OCI-LY1 (cell line): ENCODE results near the gene CHRNA9.

Source experiments
- H2AFZ ChIP-seq: fragments of 200-600 bp; sonication (generic), shearing (Covaris generic); 2 replicates; pipeline ENCODE4 v1.6.0; 2014; ENCODE audit warnings: antibody characterized with exemption, mild to moderate bottlenecking, low read length
- H3F3A ChIP-seq: fragments of 200-600 bp; sonication (generic), shearing (Covaris generic); 2 replicates; pipeline ENCODE4 v1.6.0; 2014; ENCODE audit warnings: mild to moderate bottlenecking, antibody characterized with exemption, low read length, moderate library complexity; ENCODE audit not compliant: insufficient read depth
- H3K27ac ChIP-seq: fragments of 200-600 bp; sonication (generic); 2 replicates; pipeline ENCODE4 v1.5.1; 2014; ENCODE audit warnings: low read length, mixed run types, mild to moderate bottlenecking, low read depth; ENCODE audit not compliant: poor library complexity, severe bottlenecking
- H3K27me3 ChIP-seq: fragments of 200-600 bp; sonication (generic); 2 replicates; pipeline ENCODE4 v1.6.0; 2014; ENCODE audit warnings: antibody characterized with exemption, mild to moderate bottlenecking, low read length, moderate library complexity; ENCODE audit not compliant: insufficient read depth
- H3K36me3 ChIP-seq: fragments of 200-600 bp; sonication (generic); 2 replicates; pipeline ENCODE4 v1.6.1; 2014; ENCODE audit warnings: mild to moderate bottlenecking, antibody characterized with exemption, low read length, moderate library complexity, mixed read lengths; ENCODE audit not compliant: insufficient read depth
- H3K4me1 ChIP-seq: fragments of 200-600 bp; sonication (generic); 2 replicates; pipeline ENCODE4 v1.5.1; 2014; ENCODE audit warnings: mild to moderate bottlenecking, low read length, moderate library complexity; ENCODE audit not compliant: insufficient read depth, severe bottlenecking
- H3K4me2 ChIP-seq: fragments of 200-600 bp; sonication (generic), shearing (Covaris generic); 2 replicates; pipeline ENCODE4 v1.6.1; 2014; ENCODE audit warnings: low read length
- H3K4me3 ChIP-seq: fragments of 200-600 bp; sonication (generic); 2 replicates; pipeline ENCODE4 v1.5.1; 2014; ENCODE audit warnings: low read length, low read depth, mild to moderate bottlenecking, mixed read lengths; ENCODE audit not compliant: poor library complexity, severe bottlenecking
- H3K79me2 ChIP-seq: fragments of 200-600 bp; shearing (Covaris generic); 2 replicates; pipeline ENCODE4 v1.6.1; 2016; ENCODE audit warnings: mixed run types, low read length, mixed read lengths; ENCODE audit not compliant: insufficient read depth
- H3K9ac ChIP-seq: fragments of 200-600 bp; sonication (generic), shearing (Covaris generic); 2 replicates; pipeline ENCODE4 v1.6.1; 2014; ENCODE audit warnings: mild to moderate bottlenecking, low read length, mixed read lengths
- H3K9me2 ChIP-seq: fragments of 200-600 bp; sonication (generic), shearing (Covaris generic); 2 replicates; pipeline ENCODE4 v1.6.1; 2014; ENCODE audit warnings: low read depth, mild to moderate bottlenecking, low read length, mixed read lengths
- H3K9me3 ChIP-seq: fragments of 200-600 bp; shearing (Covaris generic); 2 replicates; pipeline ENCODE4 v1.6.1; 2014; ENCODE audit warnings: low read length, mixed read lengths
- H4K20me1 ChIP-seq: fragments of 200-600 bp; sonication (generic), shearing (Covaris generic); 2 replicates; pipeline ENCODE4 v1.6.0; 2016; ENCODE audit warnings: mild to moderate bottlenecking, low read length; ENCODE audit not compliant: insufficient read depth
- EZH2 ChIP-seq: fragments of 200-600 bp; sonication (generic), shearing (Covaris generic); IDR thresholded peaks from 2 replicates; pipeline ENCODE4 v1.8.0; 2017; ENCODE audit warnings: borderline replicate concordance, mixed run types, mild to moderate bottlenecking, antibody characterized with exemption, low read length, moderate library complexity, mixed read lengths
- TF ChIP-seq, protein P1 (sequence below): fragments of 200-600 bp; sonication (generic), shearing (Covaris generic); IDR thresholded peaks from 2 replicates; pipeline ENCODE4 v1.5.1; 2017; ENCODE audit warnings: mild to moderate bottlenecking, antibody characterized with exemption, low read length, moderate library complexity, mixed read lengths

The CHRNA9 gene

DNA sequence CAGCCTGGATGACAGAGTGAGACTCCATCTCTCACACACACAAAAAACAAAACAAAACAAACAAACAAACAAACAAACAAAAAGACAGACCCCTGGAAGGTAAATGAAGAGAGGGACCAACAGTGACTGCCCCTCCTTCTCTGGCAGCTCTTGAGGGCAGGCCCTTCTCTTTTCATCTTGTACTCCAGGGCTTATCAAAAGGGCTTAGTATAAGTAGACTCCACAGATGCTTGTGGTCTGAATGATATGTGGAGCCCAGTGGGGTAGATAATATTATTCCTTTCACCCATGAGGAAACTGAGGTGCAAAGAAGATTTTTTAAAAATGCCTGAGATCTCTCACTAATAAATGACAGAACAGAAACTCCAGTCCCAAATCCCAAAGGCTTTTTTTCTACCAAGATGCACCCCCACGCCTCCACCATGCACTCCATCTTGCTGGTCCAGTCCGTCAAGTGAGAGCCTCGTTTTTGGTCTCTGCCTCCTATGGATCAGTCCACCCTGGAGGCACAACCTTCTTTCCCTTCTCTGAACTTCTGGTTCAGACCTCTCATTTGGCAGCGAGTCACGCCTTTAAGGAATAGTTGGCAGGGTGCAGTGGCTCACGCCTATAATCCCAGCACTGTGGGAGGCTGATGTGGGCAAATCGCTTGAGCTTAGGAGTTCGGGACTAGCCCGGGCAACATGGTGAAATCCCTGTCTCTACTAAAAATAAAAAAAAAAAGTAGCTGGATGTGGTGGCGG lies 17.0 kb upstream of the CHRNA9 start:
- Histone ChIP-seq H3K36me3 (no peaks in the 10 kb centered on the region), H3K27me3 (no peaks in the 10 kb centered on the region), H3K4me1 (peaks cover 57% of the 10 kb centered on the region), H3K9ac (no peak overlapping the region), H2AFZ (no peak overlapping the region), H3K4me2 (no peak overlapping the region), H3K9me3 (no peaks in the 10 kb centered on the region), H3K79me2 (no peaks in the 10 kb centered on the region), H4K20me1 (no peaks in the 10 kb centered on the region), H3K27ac (no peak overlapping the region), H3K4me3 (no peak overlapping the region), H3F3A (no peaks in the 10 kb centered on the region), H3K9me2 (no peaks in the 10 kb centered on the region)
- TF ChIP-seq, protein P1, sequence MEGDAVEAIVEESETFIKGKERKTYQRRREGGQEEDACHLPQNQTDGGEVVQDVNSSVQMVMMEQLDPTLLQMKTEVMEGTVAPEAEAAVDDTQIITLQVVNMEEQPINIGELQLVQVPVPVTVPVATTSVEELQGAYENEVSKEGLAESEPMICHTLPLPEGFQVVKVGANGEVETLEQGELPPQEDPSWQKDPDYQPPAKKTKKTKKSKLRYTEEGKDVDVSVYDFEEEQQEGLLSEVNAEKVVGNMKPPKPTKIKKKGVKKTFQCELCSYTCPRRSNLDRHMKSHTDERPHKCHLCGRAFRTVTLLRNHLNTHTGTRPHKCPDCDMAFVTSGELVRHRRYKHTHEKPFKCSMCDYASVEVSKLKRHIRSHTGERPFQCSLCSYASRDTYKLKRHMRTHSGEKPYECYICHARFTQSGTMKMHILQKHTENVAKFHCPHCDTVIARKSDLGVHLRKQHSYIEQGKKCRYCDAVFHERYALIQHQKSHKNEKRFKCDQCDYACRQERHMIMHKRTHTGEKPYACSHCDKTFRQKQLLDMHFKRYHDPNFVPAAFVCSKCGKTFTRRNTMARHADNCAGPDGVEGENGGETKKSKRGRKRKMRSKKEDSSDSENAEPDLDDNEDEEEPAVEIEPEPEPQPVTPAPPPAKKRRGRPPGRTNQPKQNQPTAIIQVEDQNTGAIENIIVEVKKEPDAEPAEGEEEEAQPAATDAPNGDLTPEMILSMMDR, result no peak
- TF ChIP-seq EZH2, result no peak

DNA sequence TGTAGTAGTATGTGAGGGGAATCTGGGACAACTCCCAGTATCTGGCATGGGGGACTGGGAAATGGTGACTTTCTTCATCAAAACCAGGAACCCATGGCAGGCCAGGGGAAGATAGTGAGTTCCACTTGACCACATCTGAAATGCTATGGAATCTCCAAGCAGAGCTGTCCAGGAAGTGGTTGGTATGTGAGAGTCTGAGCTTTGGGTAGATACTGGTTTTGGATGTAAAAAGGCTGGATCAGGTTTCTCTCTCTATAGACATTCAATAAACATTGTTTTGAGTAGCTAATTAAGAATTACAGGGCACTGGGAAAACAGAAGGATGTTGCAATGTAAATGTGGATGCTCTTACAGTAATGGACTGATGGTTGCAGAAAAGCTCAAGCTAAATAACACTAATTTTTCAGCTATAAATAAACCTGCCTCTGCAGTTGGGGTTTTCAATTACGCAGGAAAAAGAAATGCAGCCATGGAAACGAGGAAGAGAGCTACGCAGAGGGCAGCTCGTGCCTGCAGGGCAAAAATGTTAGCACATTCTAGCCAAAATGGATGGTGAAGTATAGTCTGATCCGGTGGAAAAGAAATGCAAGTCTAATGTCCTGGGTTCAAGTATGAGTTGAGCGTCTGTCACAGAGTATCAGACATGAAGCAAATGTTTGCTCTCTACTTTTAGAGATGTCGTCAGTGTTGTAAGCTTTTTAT lies 13.4 kb upstream of the CHRNA9 start:
- Histone ChIP-seq H3K4me2 (no peak overlapping the region), H3K9ac (no peak overlapping the region), H3K9me2 (no peaks in the 10 kb centered on the region), H2AFZ (no peak overlapping the region), H3K27ac (no peak overlapping the region), H3K27me3 (no peaks in the 10 kb centered on the region), H3K4me3 (no peak overlapping the region), H4K20me1 (no peaks in the 10 kb centered on the region), H3K36me3 (no peaks in the 10 kb centered on the region), H3K4me1 (peaks cover 48% of the 10 kb centered on the region), H3F3A (no peaks in the 10 kb centered on the region), H3K9me3 (no peaks in the 10 kb centered on the region), H3K79me2 (no peaks in the 10 kb centered on the region)
- no peak for TF ChIP-seq EZH2
- TF ChIP-seq, protein P1, result no peak

DNA sequence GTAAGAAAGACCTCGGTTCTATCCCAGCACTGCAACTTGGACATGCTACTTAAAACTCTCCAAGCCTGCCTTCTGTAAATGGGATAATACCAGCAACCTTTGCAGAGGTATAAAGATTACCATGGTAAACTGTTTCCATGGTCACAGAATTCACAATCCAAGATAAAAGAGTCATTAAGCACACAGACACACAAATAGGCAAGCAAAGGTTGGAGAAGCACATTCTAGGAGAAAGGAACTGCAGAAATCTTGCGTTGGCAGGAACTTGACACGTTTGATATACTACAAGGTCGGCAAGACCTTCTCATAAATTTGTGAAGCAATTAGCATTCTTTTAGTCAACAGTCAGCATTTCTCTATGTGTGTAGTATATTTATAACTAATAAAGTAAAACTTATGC lies 12.3 kb upstream of the CHRNA9 start:
- no peaks in the 10 kb centered on the region for H3K79me2 ChIP-seq
- H3K27me3 ChIP-seq, result no peaks in the 10 kb centered on the region
- H3K4me1 ChIP-seq, result peaks cover 42% of the 10 kb centered on the region
- TF ChIP-seq, protein P1, result no peak
- TF ChIP-seq EZH2, result no peak
- H3K9me3 ChIP-seq, result no peaks in the 10 kb centered on the region
- no peak overlapping the region for H3K4me3 ChIP-seq
- no peak overlapping the region for H3K4me2 ChIP-seq
- H3K36me3 ChIP-seq, result no peaks in the 10 kb centered on the region
- H4K20me1 ChIP-seq, result no peaks in the 10 kb centered on the region
- H3F3A ChIP-seq, result no peaks in the 10 kb centered on the region
- no peak overlapping the region for H3K27ac ChIP-seq
- H2AFZ ChIP-seq, result no peak overlapping the region
- no peaks in the 10 kb centered on the region for H3K9me2 ChIP-seq
- H3K9ac ChIP-seq, result no peak overlapping the region
